Stimulated activated CD4-positive, alpha-beta T cell treated with anti-CD3 and anti-CD28 coated beads, Interleukin-4, amount 100 ng/mL, for 1 hour (primary cell): Measurements from ENCODE around the gene PRPF40A.

ENCODE experiments used
- DNase-seq: peaks from one replicate; pipeline ENCODE4 v3.0.0-alpha.2; 2020

The PRPF40A gene

GRCh38 chr2:152613235-152613634 is 104.0 kb downstream of the PRPF40A start:
- no peak for DNase-seq

GRCh38 chr2:152611458-152612231 is 105.6 kb downstream of the PRPF40A start:
- no peak for DNase-seq

- DNase-seq, result no peak
Observed at GRCh38 chr2:152609699-152610098, 107.6 kb downstream of the PRPF40A start.

- DNase-seq, result no peak
Observed at GRCh38 chr2:152609154-152609553, 108.1 kb downstream of the PRPF40A start.

GRCh38 chr2:152607793-152608300 is 109.4 kb downstream of the PRPF40A start:
- no peak for DNase-seq

- no peak for DNase-seq
Observed at GRCh38 chr2:152606941-152607340, 110.3 kb downstream of the PRPF40A start.

GRCh38 chr2:152606081-152606480 is 111.2 kb downstream of the PRPF40A start:
- no peak for DNase-seq

GRCh38 chr2:152603166-152603565 is 114.1 kb downstream of the PRPF40A start:
- DNase-seq, result no peak

GRCh38 chr2:152602750-152603149 is 114.5 kb downstream of the PRPF40A start:
- DNase-seq, result no peak
